IMR-90 (cell line): Measurements from ENCODE around the gene CDRT15. TPM values are rescaled to one million over a fixed set of nuclear protein-coding genes. Genes with fewer than 3 reads are reported as not detected.

ENCODE experiments used
- ATAC-seq: fragments of 200-7000 bp; cut with Tn5 transposase; 2 replicates; pipeline ENCODE4 v1.9.1; 2020; ENCODE audit warnings: low read depth, mild to moderate bottlenecking, moderate library complexity
- BruUV-seq: library from RNA; stranded (reverse); fragments of 400-500 nt; replicated peaks from 2 replicates; lab custom pipeline; 2021; lab: Mats Ljungman, UMichigan
- CTCF ChIA-PET: fragments of 300-600 bp; formaldehyde crosslinking; extraction: SDS; loops from one replicate; lab custom pipeline; 2021; ENCODE audit warnings: antibody characterized with exemption; lab: Yijun Ruan, JAX
- POLR2A ChIA-PET: fragments of 300-600 bp; sonication (Branson Sonifier 250); formaldehyde crosslinking; loops from one replicate; lab custom pipeline; 2022; ENCODE audit warnings: antibody characterized with exemption; ENCODE audit not compliant: unreplicated experiment; lab: Charles Lee
- DNase-seq: peaks from one replicate; pipeline ENCODE4 v3.0.0; 2013
- H2AFZ ChIP-seq: replicated peaks from 2 replicates; pipeline ENCODE3; 2013; ENCODE audit warnings: low read length, mild to moderate bottlenecking; ENCODE audit not compliant: poor library complexity
- H2AK5ac ChIP-seq: 2 replicates; pipeline ENCODE4 v1.6.1; 2013; ENCODE audit warnings: low read depth, low read length, inconsistent platforms
- H2AK9ac ChIP-seq: replicated peaks from 2 replicates; pipeline ENCODE3; 2013; ENCODE audit warnings: mild to moderate bottlenecking, low read depth, low read length, moderate library complexity; ENCODE audit not compliant: poor library complexity
- H2BK120ac ChIP-seq: 2 replicates; pipeline ENCODE4 v1.6.1; 2013; ENCODE audit warnings: low read depth, low read length, inconsistent platforms
- H2BK15ac ChIP-seq: 3 replicates; pipeline ENCODE4 v1.6.1; 2013; ENCODE audit warnings: low read depth, low read length, inconsistent platforms
- H2BK20ac ChIP-seq: 2 replicates; pipeline ENCODE4 v1.6.1; 2013; ENCODE audit warnings: low read depth, mild to moderate bottlenecking, inconsistent platforms, low read length, moderate library complexity
- H2BK5ac ChIP-seq: 2 replicates; pipeline ENCODE4 v1.6.1; 2013; ENCODE audit warnings: mild to moderate bottlenecking, low read depth, low read length, inconsistent platforms; ENCODE audit not compliant: poor library complexity, severe bottlenecking
- H3K14ac ChIP-seq: replicated peaks from 2 replicates; pipeline ENCODE4 v1.6.1; 2013; ENCODE audit warnings: low read depth, low read length, inconsistent platforms
- H3K18ac ChIP-seq: 2 replicates; pipeline ENCODE4 v1.6.1; 2013; ENCODE audit warnings: low read depth, low read length, control low read depth
- H3K23ac ChIP-seq: 2 replicates; pipeline ENCODE4 v1.6.1; 2013; ENCODE audit warnings: low read depth, low read length, inconsistent platforms
- H3K27ac ChIP-seq: 2 replicates; pipeline ENCODE4 v1.5.1; 2013; ENCODE audit warnings: mild to moderate bottlenecking, control low read depth, low read length; ENCODE audit not compliant: insufficient read depth
- H3K27me3 ChIP-seq: 2 replicates; pipeline ENCODE4 v1.6.1; 2013; ENCODE audit warnings: low read length; ENCODE audit not compliant: control insufficient read depth, insufficient read depth
- H3K36me3 ChIP-seq: 2 replicates; pipeline ENCODE4 v1.6.1; 2013; ENCODE audit warnings: low read length, mixed read lengths; ENCODE audit not compliant: control insufficient read depth, insufficient read depth
- H3K4ac ChIP-seq: 2 replicates; pipeline ENCODE4 v1.6.1; 2013; ENCODE audit warnings: low read depth, low read length, inconsistent platforms
- H3K4me1 ChIP-seq: 2 replicates; pipeline ENCODE4 v1.6.1; 2013; ENCODE audit warnings: low read length, mixed read lengths; ENCODE audit not compliant: control insufficient read depth, insufficient read depth
- H3K4me2 ChIP-seq: 2 replicates; pipeline ENCODE4 v1.6.1; 2013; ENCODE audit warnings: low read depth, mild to moderate bottlenecking, control low read depth, low read length, moderate library complexity
- H3K4me3 ChIP-seq: 2 replicates; pipeline ENCODE4 v1.5.1; 2013; ENCODE audit warnings: low read depth, mild to moderate bottlenecking, control low read depth, low read length, moderate library complexity; ENCODE audit not compliant: insufficient read depth
- H3K56ac ChIP-seq: 2 replicates; pipeline ENCODE4 v1.6.1; 2013; ENCODE audit warnings: low read length, inconsistent platforms; ENCODE audit not compliant: insufficient read depth; ENCODE audit errors: extremely low read depth
- H3K79me1 ChIP-seq, 2 experiments: 2 replicates each; pipeline ENCODE4 v1.6.1; 2013; ENCODE audit warnings: low read length in 2 of 2, inconsistent platforms in 1 of 2, low read depth in 1 of 2
- H3K9ac ChIP-seq: 2 replicates; pipeline ENCODE4 v1.6.1; 2013; ENCODE audit warnings: low read depth, low read length, control low read depth
- H3K9me1 ChIP-seq: 2 replicates; pipeline ENCODE4 v1.6.1; 2013; ENCODE audit warnings: low read length, inconsistent platforms; ENCODE audit not compliant: insufficient read depth
- H3K9me3 ChIP-seq: 2 replicates; pipeline ENCODE4 v1.6.1; 2013; ENCODE audit warnings: low read length; ENCODE audit not compliant: control insufficient read depth, insufficient read depth
- H4K20me1 ChIP-seq: 2 replicates; pipeline ENCODE4 v1.6.1; 2013; ENCODE audit warnings: low read length, inconsistent platforms; ENCODE audit not compliant: insufficient read depth
- H4K5ac ChIP-seq: 2 replicates; pipeline ENCODE4 v1.6.1; 2013; ENCODE audit warnings: mild to moderate bottlenecking, low read depth, low read length, control low read depth
- H4K8ac ChIP-seq, 2 experiments: 2 replicates each; pipeline ENCODE4 v1.6.1; 2013; ENCODE audit warnings: low read depth in 2 of 2, low read length in 2 of 2, control low read depth in 1 of 2, inconsistent platforms in 1 of 2
- H4K91ac ChIP-seq: 2 replicates; pipeline ENCODE4 v1.6.1; 2013; ENCODE audit warnings: low read depth, low read length, inconsistent platforms; ENCODE audit not compliant: insufficient read depth
- CEBPB ChIP-seq: IDR thresholded peaks from 2 replicates; pipeline ENCODE4 v1.6.1; 2012; ENCODE audit warnings: low read depth, low read length, improper control_type of control experiment
- CHD1 ChIP-seq: IDR thresholded peaks from 2 replicates; pipeline ENCODE4 v1.6.1; 2012; ENCODE audit warnings: low read depth, low read length, improper control_type of control experiment
- CTCF ChIP-seq: conservative IDR thresholded peaks from 2 replicates; pipeline ENCODE4 v1.5.1; 2012; ENCODE audit warnings: mild to moderate bottlenecking, low read depth, low read length, improper control_type of control experiment
- ELK1 ChIP-seq: fragments of 150-350 bp; IDR thresholded peaks from 2 replicates; pipeline ENCODE4 v1.6.1; 2016; ENCODE audit warnings: low read depth, mild to moderate bottlenecking, low read length, moderate library complexity, borderline replicate concordance
- MAZ ChIP-seq: IDR thresholded peaks from 2 replicates; pipeline ENCODE4 v1.6.1; 2012; ENCODE audit warnings: low read depth, mild to moderate bottlenecking, low read length, improper control_type of control experiment, moderate library complexity, borderline replicate concordance
- MXI1 ChIP-seq: IDR thresholded peaks from 2 replicates; pipeline ENCODE4 v1.6.1; 2012; ENCODE audit warnings: low read depth, mild to moderate bottlenecking, low read length, moderate library complexity, borderline replicate concordance
- NFE2L2 ChIP-seq: fragments of 150-350 bp; IDR thresholded peaks from 2 replicates; pipeline ENCODE4 v1.6.1; 2016; ENCODE audit warnings: low read depth, mild to moderate bottlenecking, low read length
- POLR2A ChIP-seq: IDR thresholded peaks from 2 replicates; pipeline ENCODE4 v1.6.1; 2012; ENCODE audit warnings: mild to moderate bottlenecking, low read depth, low read length
- RAD21 ChIP-seq: IDR thresholded peaks from 2 replicates; pipeline ENCODE4 v1.6.1; 2012; ENCODE audit warnings: low read length, improper control_type of control experiment
- RCOR1 ChIP-seq: IDR thresholded peaks from 2 replicates; pipeline ENCODE4 v1.6.1; 2012; ENCODE audit warnings: mild to moderate bottlenecking, low read length, improper control_type of control experiment; ENCODE audit not compliant: insufficient replicate concordance
- RFX5 ChIP-seq: IDR thresholded peaks from 2 replicates; pipeline ENCODE4 v1.8.0; 2012; ENCODE audit warnings: low read depth, mild to moderate bottlenecking, low read length, moderate library complexity
- SMC3 ChIP-seq: fragments of 150-350 bp; IDR thresholded peaks from 2 replicates; pipeline ENCODE4 v1.6.1; 2016; ENCODE audit warnings: low read depth, mild to moderate bottlenecking, antibody characterized with exemption, low read length, moderate library complexity
- USF2 ChIP-seq: fragments of 150-350 bp; IDR thresholded peaks from 2 replicates; pipeline ENCODE4 v1.6.1; 2017; ENCODE audit warnings: mild to moderate bottlenecking, antibody characterized with exemption, low read length, low read depth
- WGBS, 2 experiments: methylation state at CpG; one replicate each; pipeline versions ENCODE4 v1.1.5 to v1.1.7; 2013; ENCODE audit warnings: missing lambda C conversion rate in 2 of 2; ENCODE audit not compliant: insufficient read length in 1 of 2; ENCODE audit errors: extremely low coverage in 2 of 2; 5-methylcytosine and 5-hydroxymethylcytosine counted together
- dilution Hi-C: fragments of 300-500 bp; cut with HindIII; formaldehyde crosslinking; loops from one replicate; pipeline ENCODE4 v1.14.3; 2018; ENCODE audit warnings: low sequenced_read_pairs; ENCODE audit not compliant: unreplicated experiment
- in situ Hi-C: fragments of 300-500 bp; cut with MboI; formaldehyde crosslinking; loops from 3 replicates; pipeline ENCODE4 v1.14.3; 2019; ENCODE audit warnings: low sequenced_read_pairs, inconsistent platforms, mixed read lengths
- intact Hi-C: fragments of 100-400 bp; cut with micrococcal nuclease; formaldehyde crosslinking; loops from 2 replicates; pipeline ENCODE4 v1.10.0; 2022
- polyA plus RNA-seq, 3 experiments: library from polyadenylated mRNA; depleted of rRNA; stranded (reverse); fragments of >200 nt; gene quantifications; 2 replicates each; pipeline ENCODE4 v1.2.3, GENCODE V29; 2012; ENCODE audit warnings: low replicate concordance in 1 of 3
- total RNA-seq: library from RNA; depleted of rRNA; stranded (reverse); fragments of >200 nt; gene quantifications from 2 replicates; pipeline ENCODE4 v1.2.3, GENCODE V29; 2012

The CDRT15 gene
- total and polyA plus RNA-seq, 2 of the 4 experiments (the other 2 are of a cell fraction), result not detected

- TF ChIP-seq CEBPB, result no peak
Observed at GRCh38 chr17:14202388-14203166, 34.1 kb downstream of the CDRT15 start (continued).

DNA sequence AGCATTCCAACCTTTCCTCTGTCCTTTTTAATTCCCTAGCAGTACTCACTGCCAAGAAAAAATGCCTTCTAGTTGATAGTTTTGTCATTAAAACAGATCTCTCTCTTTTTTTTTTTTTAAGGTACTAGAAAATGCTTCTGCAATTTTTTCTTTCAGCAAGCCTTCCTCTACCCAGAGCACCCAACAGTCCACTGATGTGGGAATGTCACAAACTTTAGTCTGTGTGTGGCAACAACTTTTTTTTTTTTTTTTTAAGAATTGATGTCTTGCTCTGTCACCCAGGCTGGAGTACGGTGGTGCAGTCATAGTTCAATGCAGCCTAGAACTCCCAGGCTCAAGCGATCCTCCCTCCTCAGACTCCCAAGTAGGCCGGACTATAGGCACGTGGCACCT lies 34.7 kb downstream of the CDRT15 start:
- Histone ChIP-seq H3K27me3 (no peaks in the 10 kb centered on the region), H3K36me3 (no peaks in the 10 kb centered on the region; the same call in 1 of the 2 replicates), H3K79me1 (no peaks in the 10 kb centered on the region; a peak in 1 of 4 replicates), H3K27ac (no peak overlapping the region), H3K9me1 (peaks cover 6% of the 10 kb centered on the region; the same call in 1 of the 2 replicates), H3K14ac (no peak overlapping the region), H3K4me1 (no peaks in the 10 kb centered on the region), H2BK20ac (no peak overlapping the region), H4K91ac (no peak overlapping the region), H4K5ac (no peak overlapping the region), H2BK120ac (no peak overlapping the region), H3K18ac (no peak overlapping the region), H4K20me1 (no peaks in the 10 kb centered on the region), H2BK15ac (no peak overlapping the region), H2AFZ (no peak overlapping the region), H3K4me2 (no peak overlapping the region), H3K9me3 (no peaks in the 10 kb centered on the region), H3K9ac (no peak overlapping the region), H2AK5ac (no peak overlapping the region), H3K4ac (no peak overlapping the region), H4K8ac (no peak overlapping the region), H2BK5ac (no peak overlapping the region), H2AK9ac (no peak overlapping the region), H3K56ac (no peak overlapping the region), H3K23ac (no peak overlapping the region), H3K4me3 (no peak overlapping the region)
- ChIA-PET CTCF (no interaction called here), POLR2A (no interaction called here)
- intact Hi-C loops (loop anchor here (5.0 kb wide), 1 partner anchor 600 kb away; the partner anchor contains the start of gene HS3ST3A1), in situ Hi-C loops (no loop called here), dilution Hi-C loops (no loop called here)
- WGBS, 2 experiments, result no CpG with 5 or more reads among the region's 4 CpGs
- ATAC-seq, result no peak
- no TSS peak for BruUV-seq
- no peak for DNase-seq
- TF ChIP-seq MXI1 (no peak), POLR2A (no peak), CTCF (no peak), ELK1 (no peak), CEBPB (no peak), RFX5 (no peak), NFE2L2 (no peak), MAZ (no peak), RAD21 (no peak), CHD1 (no peak), SMC3 (no peak), USF2 (no peak), RCOR1 (no peak)
